Measurements from ENCODE around the gene RND1.
"Not testable (repeated sequence)": the region's sequence is repeated elsewhere in the genome, so short reads cannot be mapped to it uniquely, and the experiment has no call there.

RND1 gene

GRCh38 chr12:48865281-48866051 lies at the start of gene RND1:
TSS of gene RND1 (minus strand) at chr12:48865870. CDS start at chr12:48865767, 103 bp downstream.
- DNase-seq, result peak; percentile 79

DNA sequence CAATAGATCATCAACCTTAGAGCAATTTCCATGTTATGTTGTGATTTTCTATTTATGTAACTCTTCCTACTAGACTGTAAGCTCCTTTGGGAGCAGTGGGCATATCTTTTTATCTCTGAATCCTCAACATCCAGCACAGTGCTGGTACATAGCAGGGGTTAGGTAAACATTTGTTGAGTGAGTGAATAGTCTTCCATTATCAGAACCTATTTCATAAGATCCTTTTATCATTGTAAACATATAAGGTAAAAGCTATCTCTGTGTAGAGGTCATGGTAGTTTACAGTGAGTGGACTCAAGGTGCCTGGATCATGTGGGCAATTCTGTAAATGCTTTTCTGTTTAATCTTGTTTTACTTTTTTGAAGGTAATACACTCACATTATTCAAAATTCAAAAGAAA lies 44.5 kb upstream of the RND1 start:
- DNase-seq, result no peak

DNA sequence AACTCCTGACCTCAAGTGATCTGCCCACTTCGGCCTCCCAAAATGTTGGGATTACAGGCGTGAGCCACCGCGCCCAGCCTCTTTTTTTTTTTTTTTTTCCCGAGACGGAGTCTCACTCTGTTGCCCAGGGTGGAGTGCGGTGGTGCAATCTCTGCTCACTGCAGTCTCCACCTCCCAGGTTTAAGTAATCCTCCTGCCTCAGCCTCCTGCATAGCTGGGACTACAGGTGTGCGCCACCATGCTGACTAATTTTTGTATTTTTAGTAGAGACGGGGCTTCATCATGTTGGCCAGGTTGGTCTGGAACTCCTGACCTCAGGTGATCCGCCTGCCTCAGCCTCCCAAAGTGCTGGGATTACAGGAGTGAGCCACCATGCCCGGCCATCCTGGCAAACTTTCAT lies 44.0 kb upstream of the RND1 start:
- not testable (repeated sequence) for DNase-seq

- no peak for DNase-seq
Observed at GRCh38 chr12:48907245-48907644, 41.6 kb upstream of the RND1 start.

DNA sequence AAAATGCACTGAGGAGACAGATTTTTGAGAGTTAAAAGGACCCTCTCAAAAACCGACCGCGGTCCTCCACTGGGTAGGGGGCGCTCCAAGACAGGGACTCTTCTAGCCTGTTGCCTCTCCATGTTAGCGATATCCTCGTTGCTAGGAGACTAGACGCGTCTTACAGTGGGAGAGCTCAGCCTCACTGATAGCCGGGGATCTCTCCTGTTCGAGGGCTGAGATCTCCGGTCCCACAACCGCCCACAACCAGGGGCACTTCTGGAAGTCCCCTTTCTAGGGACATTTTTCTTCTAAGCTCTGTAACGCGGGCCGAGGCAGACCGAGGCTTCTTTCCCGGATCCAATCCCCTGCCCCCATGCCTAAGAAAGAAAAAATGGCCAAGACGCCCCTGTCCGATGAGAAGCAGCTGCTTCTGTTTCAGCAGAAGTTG lies 38.3 kb upstream of the RND1 start:
- peak; percentile 86 for DNase-seq

DNA sequence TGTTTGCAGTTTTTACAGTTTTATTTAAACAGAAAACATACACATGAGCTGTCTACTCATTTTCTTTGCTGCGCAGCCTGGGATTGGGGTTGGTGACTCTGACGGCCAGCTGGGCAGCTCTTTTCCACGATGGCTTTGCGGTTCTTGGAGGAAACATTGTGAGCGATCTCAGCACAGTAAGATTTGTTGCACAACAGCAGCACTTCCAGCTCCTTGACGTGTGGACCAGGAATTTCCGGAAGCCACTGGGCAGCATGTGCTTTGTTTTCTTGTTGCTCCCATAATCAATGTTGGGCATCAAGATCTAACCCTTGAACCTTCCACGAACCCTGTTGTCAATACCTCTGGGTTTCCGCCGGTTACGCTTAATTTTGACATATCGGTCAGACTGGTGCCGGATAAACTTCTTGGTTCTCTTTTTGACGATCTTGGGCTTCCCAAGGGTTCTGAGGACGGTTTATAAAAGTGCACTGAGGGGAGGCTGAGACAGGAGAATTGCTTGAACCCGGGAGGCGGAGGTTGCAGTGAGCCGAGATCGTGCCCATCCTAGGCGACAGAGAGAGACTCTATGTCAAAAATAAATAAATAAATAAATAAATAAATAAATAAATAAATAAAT lies 37.8 kb upstream of the RND1 start:
- no peak for DNase-seq

- DNase-seq, result no peak
Observed at GRCh38 chr12:48901278-48901677, 35.6 kb upstream of the RND1 start.

DNA sequence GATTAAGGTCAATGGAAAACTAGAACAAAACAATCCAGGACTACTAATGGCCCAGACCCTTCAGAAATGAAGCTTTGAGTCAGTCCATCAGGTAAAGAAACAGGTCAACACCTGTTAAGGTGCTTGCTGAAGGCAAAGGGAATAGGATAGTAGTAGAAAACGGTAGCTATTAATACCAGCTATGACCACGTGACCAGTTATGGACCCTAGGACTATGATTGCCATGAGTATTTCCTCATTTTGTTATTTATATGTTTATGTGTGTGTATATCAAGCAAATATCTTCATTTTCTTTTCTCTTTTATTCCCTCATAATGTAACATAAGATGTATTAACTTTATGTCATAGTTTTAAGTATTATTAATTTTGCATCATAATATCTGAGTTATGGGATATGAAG lies 34.0 kb upstream of the RND1 start:
- no peak for DNase-seq

GRCh38 chr12:48894271-48894670 lies 28.6 kb upstream of the RND1 start:
- DNase-seq, result no peak

DNA sequence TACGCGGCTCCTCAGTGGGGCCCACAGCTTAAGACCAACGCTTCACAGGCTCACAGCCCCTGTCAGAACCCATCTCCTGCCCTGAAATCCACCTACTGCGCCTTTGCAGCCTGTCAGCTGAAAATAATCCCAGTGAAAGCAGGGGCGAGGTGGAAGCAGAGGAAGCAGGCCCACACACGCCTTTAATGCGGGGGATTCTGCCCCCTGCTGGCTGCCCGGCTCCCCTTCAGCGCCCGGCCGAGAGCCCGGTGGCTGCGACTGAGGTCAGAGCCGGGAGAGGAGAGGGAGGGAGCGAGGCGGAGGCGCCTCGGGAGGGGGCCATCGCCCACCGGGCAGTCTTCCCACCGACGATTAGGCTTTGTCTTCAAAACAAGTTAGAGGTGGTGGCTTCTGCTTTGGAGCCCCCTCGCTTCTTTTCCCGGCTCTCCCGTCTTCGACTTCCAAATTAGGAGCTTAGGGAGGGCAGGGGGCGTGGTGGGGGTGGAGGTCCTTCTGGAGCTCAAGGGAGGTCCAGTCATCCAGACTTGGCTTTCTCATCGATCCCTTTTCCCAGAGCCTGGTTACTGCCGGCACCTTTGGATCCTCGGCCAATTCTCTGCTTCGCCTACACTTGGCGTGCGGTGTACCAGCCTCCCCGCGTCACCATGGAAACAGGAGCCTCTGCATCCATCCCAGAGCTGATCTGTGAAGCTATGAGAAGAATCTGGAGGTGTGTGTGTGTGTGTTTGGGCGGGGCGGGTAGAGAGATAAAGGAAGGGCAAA lies 25.2 kb upstream of the RND1 start:
- DNase-seq, result peak; percentile 70

DNA sequence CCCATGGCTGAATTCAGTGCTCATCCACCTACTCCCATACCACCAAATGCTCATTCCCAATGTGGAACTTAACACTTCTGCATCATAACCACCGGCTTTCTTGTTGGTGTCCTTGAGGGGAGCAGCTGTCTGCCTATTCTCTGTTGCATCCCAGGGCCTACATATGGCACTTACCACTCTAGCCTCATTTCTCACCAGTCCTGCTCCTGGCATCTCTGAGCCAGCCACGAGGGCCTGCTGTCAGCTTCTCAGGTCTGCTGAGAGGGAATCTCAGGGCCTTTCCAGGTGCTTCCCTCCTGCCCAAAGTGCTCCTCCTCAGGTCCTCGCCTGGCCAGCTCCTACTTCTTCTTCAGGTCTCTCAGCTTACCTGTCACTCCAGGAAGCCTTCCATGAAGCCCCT lies 24.0 kb upstream of the RND1 start:
- no peak for DNase-seq

GRCh38 chr12:48883305-48884161 lies 17.9 kb upstream of the RND1 start:
- no peak for DNase-seq

- DNase-seq, result no peak
Observed at GRCh38 chr12:48882972-48883304, 17.3 kb upstream of the RND1 start.

DNA sequence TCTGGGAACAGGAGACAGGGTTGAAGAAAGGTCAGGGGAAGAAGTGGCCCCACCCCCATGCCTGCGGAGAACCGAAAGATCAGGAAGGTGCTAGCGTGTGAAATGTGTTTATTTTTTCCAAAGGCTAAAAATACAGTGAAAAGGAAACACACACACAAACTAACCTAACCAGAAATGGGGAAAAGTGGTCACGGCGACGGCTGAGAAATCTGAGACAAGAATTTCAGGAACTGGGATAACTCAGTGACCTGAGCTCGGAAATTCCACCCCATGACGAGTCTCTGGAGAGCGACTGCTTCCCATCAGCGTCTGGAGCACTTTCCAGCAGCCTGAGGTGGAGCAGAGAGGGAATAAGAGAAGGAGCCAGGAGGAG lies 16.6 kb upstream of the RND1 start:
- DNase-seq, result no peak

DNA sequence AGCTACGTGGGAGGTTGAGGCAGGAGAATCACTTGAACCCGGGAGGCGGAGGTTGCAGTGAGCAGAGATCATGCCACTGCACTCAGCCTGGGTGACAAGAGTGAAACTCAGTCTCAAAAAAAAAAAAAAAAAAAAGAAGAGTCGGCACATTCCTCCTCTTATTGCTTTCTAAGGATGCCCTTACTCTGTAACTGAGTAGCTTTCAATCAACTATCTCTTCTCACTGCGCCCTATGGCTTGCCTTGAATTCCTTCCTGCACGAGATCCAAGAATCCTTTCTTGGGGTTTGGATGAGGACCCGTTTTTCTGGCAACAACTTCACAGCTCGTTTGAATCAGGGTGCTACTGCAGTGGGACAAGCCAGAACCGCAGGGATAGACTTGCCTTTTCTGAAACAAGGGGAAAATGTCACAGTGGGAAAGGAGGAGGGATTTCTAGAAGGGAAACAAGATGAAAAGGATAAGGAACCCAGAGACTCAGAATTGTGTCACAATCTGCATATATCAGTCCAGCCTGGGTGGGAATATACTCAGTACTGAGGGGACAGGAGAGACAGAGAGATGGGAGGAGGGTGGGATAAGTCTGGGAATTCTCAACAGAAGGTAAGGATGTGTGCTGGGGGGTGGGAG lies 16.1 kb upstream of the RND1 start:
- no peak for DNase-seq

- no peak for DNase-seq
Observed at GRCh38 chr12:48880647-48881046, 15.0 kb upstream of the RND1 start.

GRCh38 chr12:48878548-48878947 lies 12.9 kb upstream of the RND1 start:
- DNase-seq, result no peak

- no peak for DNase-seq
Observed at GRCh38 chr12:48875944-48876515, 10.4 kb upstream of the RND1 start.

GRCh38 chr12:48873534-48873933 lies 7.9 kb upstream of the RND1 start:
- DNase-seq, result not testable (repeated sequence)

DNA sequence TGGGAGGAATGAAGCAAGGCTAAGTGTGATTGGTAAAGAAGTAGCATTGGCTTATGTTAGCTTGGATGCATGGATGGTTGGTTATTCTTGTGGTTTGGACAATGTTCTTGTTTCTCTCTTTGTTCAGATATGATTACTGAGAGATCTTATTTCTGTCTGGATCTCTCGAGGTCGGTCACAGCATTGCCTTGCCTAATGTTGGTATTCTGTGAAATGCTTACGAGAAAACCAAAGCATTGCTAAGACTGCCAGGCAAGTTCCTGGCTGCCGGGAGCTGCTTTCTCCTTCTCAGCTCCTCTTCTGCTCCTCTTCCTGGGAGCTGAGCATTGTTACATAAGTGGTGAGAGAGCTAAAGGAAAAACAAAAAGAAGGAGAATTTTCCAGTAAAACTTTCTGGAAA lies 7.4 kb upstream of the RND1 start:
- no peak for DNase-seq

GRCh38 chr12:48869191-48869590 lies 3.5 kb upstream of the RND1 start:
- no peak for DNase-seq

GRCh38 chr12:48868451-48868850 lies 2.8 kb upstream of the RND1 start:
- no peak for DNase-seq

All from activated gamma-delta T cell treated with Interleukin-2 at 50 U/mL for 16 hours (primary cell).